COLO829 (cell line): Measurements from ENCODE around the gene TBC1D16.

ENCODE experiments used
- DNase-seq: peaks from one replicate; pipeline ENCODE4 v3.0.0; 2012; ENCODE audit warnings: low spot score

TBC1D16 gene

DNA sequence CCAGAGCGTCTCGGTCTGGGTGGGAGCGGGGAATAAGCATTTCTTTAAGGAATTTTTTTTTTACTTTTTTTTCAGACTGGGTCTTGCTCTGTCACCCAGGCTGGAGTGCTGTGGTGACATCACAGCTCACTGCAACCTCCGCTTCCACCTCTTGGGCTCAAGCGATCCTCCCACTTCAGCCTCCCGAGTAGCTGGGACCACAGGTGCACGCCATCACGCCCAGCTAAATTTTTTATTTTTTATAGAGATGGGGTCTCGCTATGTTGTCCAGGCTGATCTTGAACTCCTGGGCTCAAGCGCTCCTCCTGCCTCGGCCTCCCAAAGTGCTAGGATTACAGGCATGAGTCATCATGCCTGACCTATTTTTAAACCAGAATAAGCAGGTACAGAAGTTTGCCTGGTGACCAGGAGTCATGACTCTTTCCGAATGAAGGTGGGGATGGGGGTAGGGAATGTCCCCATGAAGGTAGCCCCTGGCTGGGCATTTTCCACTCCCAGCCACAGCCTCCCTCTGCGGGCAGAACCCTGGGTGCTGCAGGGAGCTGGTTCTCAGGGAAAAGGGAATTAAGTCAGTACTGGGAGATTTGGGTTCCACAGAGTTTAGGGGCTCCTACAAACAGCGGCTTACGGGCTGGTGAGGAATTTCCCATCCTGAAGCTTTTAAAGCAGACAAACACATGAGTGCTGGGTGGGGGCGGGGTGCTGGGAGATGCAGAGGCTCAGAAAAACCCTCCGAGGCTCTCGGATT lies 48.3 kb downstream of the TBC1D16 start:
- no peak for DNase-seq

DNA sequence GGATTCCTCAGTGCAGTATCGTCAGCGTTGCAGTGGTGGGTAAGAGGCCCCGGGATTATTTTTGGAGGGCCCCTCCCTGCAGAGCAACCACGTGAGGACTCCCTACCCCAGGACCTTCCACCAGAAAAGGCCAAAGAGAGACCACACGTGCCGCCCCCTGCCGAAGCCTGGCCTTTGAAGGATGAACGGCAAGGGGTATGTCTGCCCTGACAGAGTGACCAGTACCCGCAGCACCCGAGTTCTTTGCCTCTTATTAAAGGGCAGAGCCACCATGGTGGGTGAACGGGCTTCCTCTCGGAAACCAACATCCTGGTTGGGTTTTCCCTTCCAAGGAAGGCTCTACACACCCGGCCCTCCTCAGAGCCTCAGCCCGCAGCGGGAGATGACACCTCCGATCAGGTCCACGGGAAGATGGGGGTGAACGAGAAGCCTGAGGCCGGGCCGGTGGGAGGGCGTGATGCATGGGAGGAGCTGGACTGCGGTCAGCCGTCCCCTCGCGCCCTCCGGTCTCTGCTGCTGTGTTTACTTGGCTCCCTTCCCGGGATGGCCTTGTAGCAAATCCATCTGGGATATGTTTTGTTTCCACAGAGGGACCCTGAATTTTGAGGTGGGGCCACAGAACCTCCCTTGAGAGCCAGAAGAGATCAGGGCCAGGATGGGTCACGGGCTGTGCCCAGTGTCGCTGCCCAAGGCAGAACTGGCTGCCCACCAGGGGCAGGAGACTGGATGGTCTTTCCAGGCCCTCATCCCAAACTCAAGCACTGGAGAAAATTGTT lies 49.1 kb downstream of the TBC1D16 start:
- no peak for DNase-seq

DNA sequence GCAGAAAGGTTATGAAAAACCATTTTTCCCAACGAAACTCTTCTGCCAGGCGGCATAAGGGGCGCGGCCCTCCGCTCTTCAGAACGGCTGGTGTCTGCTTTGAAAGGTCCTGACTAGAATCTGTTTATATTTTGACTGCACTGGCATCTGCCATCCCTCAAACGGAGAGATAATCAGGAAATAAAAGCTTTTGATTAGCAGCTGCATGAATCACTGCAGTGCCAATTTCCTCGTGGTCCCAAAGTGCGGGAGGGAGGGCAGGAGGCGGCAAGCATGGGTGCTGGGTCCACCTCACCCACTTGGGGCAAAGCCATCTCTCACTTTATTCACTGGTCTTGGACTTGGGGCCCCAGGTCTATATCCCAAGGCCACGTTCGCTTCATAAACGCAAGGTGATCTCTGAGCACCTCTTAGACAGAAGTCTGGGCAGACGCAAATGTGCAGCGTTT lies 49.7 kb downstream of the TBC1D16 start:
- DNase-seq: no peak

- DNase-seq: no peak
Observed at GRCh38 chr17:79985361-79985942, 50.2 kb downstream of the TBC1D16 start.

DNA sequence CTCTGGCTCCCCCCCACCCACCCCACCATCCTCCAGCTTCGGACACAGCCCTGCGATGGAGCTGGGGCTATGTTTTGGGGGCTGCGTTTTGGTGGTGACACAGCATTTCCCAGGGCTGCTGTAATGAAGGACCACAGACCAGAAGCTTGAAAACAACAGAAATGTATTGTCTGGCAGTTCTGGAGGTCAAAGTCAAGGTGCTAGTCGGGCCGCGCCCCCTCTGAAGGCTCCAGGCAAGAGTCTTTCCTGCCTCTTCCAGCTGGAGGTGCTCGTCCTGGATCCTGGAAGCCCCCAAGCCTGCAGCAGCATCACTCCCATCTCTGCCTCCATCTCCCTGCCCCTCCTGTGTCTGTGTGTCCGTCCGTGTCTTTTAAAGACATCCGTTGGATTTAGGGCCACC lies 50.8 kb downstream of the TBC1D16 start:
- no peak for DNase-seq

DNA sequence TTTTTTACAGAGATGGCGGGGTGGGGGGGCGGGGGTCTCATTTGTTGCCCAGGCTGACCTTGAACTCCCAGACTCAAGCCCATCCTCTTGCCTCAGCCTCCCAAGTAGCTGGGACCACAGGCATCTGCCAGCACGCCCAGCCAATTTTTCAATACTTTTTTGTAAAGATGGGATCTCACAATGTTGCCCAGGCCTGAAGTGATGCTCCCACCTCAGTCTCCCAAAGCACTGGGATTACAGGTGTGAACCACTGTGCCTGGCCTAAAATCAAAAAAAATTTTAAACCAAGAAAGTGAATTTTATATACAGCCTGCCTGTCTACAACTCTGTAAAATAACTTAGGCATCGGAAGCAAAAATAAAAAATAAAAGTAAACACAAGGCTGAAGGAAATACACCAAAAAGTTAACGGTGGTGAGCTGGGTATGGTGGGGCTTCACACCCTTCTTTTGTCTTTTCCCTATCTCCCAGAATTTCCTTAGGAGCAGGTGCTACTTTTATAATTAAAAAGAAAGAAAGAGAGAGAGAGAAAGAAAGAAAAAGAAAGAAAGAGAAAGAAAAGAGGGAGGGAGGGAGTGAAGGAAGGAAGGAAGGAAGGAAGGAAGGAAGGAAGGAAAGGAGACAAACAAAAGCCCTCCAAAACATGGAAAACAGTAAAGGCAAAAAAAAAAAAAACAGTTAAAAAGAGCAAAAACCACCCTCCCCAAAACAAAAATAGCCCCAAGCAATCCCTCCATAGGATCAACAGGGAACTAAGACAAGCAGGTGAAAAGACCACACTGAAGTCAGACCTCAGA lies 51.4 kb downstream of the TBC1D16 start:
- no peak for DNase-seq

GRCh38 chr17:79983456-79983855 lies 52.2 kb downstream of the TBC1D16 start:
- no peak for DNase-seq

GRCh38 chr17:79982986-79983385 lies 52.7 kb downstream of the TBC1D16 start:
- DNase-seq: no peak

DNA sequence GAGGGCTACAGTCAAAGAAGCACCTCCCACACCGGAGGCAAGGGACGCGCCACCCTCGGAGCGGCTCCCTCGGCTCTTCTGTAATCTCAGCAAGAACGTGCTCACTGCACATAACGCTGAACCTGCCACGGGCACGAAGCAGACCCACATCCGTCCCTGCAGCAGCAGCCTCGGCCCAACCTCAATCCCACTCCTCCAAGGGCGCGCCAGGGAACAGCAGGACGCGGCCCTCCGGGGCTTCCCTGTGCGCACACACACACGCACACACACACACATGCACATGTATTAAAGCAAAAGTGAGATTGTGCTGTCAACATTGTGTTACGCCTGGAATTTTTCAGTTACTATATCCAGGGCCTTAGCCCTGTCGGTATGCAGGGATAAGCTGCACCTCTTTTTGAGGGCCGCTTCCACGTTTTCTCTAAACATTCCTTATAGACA lies 54.0 kb downstream of the TBC1D16 start:
- no peak for DNase-seq

DNA sequence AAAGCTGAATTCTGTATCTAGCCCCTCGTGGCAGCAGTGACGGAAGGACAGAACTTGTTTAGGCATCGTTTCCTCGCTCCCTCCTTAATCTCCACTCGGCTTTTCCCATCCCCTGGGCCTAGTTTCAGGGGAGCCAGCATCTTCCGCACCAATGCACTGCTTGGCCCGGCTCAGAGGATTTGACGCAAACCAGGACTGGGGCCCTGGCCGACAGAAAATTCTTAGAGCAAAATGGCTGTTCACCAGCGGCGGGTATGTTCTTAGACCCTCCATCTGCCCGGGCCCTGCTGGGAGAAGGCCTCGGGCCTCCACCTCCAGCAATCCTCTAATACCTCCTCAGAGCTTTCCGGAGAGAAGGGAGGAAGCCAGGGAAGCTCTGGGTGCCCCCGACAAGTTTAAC lies 54.6 kb downstream of the TBC1D16 start:
- no peak for DNase-seq

DNA sequence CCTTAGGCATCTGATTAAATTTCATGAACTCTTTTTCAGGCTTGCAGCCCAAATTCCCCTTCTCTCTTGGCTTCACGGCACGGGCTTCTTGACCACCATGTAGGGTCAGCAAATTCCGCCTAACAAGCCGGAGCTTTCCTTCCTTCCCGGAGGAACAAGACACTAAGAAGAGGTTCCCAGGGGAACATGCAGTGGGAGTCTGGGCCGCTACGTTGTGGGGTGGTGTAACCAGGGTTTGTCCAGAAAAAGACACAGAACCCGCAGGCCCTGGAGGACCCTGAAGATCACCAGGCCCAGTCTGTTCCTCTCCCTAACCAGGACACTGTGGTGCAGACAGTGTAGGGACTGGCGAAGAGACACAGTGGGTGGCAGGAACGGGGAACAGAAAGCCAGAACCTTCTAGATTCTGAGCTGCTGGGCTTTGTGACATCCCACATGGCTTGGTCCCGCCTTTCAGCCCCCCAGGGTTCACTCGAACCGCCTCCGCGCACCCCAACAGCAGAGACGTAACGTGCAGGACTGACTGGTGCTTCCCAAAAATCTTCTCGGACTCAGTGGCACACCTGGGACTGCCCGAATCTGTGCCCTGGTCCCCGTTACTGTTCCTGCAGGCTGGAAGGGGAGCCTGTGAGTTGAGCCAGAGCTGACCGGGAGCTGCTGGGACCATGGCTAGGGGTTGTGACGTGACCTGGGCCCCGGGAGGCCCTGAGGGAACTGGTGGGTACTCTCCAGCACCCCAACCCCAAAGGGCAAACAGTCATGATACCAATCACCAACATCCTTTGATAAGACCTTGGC lies 55.2 kb downstream of the TBC1D16 start:
- DNase-seq: no peak

DNA sequence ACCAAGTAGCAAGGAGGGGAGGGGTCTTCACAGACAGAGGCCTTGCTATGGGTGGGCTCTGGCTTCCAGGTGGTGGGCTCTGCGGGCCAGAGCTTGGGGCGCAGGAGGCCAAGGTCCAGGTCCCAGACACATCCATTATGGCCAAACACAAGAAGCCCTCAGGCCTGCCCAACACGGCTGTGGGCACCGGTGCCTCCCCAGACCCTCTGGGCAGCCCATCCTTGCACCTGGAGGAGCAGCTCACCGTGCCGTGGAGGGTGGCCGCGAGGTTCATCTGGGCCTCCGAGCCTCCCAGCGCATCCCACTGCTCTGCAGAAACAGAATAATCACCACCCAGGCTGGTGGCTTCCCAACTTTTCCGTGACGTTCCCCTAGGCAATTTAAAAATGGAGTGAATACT lies 55.9 kb downstream of the TBC1D16 start:
- DNase-seq: no peak

- no peak for DNase-seq
Observed at GRCh38 chr17:79979221-79979741, 56.4 kb downstream of the TBC1D16 start.

- no peak for DNase-seq
Observed at GRCh38 chr17:79978548-79978855, 57.2 kb downstream of the TBC1D16 start.

DNA sequence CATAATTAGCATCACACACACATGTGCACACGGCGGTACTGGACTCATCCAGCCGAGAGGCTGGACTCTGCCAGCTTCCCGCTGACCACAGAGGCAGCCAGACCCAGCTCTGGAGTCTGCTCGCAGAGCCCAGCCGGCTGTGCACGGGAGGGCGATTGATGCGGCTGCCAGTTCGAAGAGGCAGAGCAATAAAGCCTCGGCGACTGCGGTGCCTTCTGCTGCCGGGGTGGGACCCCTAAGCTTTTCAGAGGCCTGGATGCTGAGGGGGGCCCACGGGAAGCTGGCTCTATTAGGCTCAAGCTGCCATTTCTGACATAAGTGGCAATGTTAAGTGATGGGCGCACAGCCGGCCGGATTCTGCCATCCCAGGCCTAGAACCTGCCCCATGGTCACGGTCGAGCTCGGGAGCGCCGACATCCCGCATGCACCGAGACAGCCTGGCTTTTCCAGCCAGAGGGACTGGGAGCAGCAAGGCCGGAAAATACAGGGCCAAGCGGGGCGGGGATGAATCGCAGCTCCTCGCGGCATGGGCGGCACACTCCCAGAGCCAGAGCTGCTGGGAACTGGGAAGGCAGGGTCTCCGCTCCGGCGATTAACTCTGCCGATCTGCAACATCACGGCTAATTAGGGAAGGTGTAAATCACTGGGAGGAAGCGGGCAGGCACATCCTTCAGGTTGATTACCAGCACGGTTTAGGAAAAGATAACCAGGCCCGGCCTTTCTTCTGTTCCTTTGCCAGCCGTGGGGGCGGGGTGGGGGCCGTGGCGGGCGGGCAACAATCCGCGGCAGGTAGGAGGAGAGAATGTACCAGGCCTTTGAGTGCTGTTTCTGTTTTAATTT lies 57.7 kb downstream of the TBC1D16 start:
- no peak for DNase-seq

DNA sequence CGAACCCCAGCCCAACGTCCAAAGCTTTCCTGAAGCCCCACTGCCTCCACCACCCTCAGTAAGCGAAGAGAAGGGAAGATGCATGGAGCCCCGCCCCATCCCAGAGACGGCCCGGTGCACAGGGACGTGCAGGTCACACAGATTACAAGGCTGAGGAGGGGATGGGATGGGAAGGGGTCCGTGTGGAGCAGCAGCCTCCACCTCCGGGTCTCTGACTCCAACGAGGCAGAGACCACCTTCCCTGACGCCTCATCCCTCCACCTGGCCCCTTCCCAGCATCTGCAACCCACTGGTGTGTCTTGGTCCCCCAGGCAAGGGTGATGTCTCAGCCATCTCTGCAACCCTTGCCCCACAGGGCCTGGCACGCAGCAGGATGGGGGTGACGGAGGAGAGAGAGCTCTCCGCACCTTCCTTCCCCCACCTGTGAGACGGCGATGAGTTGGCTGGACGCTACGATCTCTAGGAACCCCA lies 58.5 kb downstream of the TBC1D16 start:
- DNase-seq: no peak

DNA sequence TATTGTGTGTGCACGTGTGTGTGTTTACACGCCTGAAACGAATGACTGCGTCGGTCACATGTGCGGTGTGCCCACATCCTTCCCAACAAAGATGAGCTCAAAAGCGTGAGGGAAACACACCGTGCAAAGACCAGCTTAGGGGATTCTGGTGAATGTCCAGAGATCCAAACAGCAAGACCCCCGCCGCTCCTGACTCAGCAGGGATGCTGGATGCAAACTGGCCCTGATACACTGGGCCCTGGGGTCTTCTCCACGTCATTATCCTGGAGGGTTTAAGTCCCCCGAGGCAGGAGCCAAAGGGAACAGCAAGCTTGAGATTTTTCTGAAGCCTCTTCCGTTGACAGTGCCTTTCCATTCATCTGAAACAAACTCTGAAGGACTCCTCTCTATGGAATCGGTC lies 59.2 kb downstream of the TBC1D16 start:
- no peak for DNase-seq

GRCh38 chr17:79975498-79976134 lies 60.1 kb downstream of the TBC1D16 start:
- DNase-seq: no peak

DNA sequence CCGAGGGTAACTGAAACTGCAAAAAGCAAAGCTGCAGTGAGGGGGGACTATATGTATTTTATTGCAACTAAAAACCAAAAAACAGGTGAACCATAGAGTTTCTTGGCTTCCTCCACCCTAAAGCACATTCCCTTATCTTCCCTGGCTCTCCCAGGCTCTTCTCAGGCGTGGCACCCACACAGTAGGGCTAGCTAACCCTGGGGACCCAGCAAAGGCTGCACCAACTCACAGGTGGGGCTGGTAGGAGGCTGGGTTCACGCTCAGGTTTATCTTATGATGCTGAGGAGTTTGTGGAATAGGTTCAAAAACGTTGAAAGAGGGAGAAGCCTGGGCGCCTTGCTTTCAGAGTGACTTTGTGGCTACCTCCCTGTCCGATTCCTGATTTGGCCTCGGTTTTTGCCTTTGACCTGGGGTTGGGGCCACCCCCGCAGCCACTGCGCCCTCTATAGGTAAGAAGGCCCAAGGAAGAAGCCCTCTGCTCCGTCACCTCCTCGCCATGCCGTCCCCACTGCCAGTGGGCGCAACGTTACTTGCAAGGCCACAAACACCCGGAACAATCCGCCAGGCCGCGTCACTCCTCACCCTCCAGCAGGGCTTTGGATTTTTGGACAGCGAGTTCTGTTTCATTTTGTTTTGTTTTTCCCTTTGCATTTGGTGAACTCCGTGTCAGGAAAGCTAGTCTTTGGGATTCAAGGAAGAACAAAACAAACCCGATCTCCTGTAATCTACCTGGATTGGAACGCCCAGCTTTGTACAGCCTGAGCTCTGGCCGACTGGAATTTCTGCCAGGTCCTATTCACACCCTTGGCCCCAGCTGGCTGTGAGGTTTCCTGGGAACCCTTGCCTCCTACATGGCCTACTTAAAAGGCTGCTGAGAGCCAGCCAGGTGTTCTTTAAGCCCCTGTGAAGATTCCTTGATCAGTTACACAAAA lies 60.8 kb downstream of the TBC1D16 start:
- no peak for DNase-seq
